NCI-H510A treated with DMSO at 0.1 percent for 48 hours (cell line): ENCODE results near the gene SGSH.
"Not testable (repeated sequence)": the region's sequence is repeated elsewhere in the genome, so short reads cannot be mapped to it uniquely, and the experiment has no call there.

ENCODE experiments used
- DNase-seq: peaks from one replicate; lab custom pipeline; 2025; lab: John Stamatoyannopoulos, UW

Gene SGSH

DNA sequence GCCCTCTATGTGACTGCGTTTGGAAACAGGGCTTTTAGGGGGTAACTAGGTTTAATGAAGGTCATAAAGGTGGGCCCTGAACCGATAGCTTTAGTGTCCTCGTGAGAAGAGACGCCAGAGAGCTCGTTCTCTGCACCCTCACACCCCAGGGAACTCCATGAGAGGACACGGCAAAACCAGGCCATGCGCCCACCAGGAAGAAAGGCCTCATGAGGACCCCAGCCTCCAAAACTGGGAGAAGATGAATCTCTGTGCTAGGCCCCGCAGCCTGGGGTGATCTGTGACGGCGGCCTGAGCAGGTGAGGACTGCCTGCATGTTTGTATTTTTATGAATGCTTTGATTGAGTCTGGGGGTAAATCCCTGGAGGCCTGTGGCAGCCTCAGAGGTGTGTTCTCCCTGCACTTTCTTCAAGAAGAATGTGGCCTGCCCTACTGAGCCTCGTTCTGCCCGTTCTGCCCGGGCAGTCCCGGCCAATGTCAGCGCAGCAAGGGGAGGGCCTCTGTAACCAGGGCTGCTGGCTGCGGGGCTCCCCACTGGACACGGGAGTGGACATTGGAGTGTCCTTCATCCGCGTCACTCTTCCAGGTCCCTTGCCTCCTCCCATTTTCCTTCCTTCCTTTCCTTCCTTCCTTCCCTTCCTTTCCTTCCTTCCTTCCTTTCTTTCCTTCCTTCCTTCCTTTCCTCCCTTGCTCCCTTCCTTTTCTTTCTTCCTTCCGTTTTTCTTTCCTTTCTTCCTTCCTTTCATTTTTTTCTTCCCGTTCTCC, 33.7 kb upstream of the SGSH start:
- DNase-seq, result no peak

DNA sequence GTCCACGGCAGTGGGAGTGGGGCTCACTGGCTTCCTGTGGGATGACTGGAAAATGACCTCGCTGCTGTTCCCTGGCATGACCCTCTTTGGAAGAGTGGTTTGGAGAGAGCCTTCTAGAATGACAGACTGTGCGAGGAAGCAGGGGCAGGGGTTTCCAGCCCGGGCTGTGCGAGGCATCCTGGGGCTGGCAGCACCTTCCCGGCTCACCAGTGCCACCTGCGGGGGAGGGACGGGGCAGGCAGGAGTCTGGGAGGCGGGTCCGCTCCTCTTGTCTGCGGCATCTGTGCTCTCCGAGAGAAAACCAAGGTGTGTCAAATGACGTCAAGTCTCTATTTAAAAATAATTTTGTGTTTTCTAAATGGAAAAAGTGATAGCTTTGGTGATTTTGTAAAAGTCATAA, 32.7 kb upstream of the SGSH start:
- DNase-seq, result peak; percentile 68

DNA sequence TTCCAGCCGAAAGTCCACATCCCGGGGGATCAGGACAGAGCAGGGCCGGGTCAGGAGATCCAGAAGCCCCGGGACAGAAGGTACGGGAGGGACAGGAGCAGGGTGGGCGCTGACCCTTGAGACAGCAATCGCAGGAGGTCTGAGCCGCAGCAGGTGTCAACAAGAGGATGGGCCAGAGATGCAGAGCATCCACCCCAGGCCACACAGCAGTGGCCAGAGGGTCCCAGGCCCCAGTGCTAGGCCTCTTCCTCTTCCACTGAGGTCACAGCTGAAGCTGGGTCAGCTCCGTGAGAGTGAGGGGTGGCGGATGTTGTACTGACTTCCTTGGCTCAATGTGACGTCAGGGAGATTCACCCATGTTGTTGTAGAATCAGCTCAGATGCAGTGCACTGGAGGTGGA, 31.8 kb upstream of the SGSH start:
- no peak for DNase-seq

DNA sequence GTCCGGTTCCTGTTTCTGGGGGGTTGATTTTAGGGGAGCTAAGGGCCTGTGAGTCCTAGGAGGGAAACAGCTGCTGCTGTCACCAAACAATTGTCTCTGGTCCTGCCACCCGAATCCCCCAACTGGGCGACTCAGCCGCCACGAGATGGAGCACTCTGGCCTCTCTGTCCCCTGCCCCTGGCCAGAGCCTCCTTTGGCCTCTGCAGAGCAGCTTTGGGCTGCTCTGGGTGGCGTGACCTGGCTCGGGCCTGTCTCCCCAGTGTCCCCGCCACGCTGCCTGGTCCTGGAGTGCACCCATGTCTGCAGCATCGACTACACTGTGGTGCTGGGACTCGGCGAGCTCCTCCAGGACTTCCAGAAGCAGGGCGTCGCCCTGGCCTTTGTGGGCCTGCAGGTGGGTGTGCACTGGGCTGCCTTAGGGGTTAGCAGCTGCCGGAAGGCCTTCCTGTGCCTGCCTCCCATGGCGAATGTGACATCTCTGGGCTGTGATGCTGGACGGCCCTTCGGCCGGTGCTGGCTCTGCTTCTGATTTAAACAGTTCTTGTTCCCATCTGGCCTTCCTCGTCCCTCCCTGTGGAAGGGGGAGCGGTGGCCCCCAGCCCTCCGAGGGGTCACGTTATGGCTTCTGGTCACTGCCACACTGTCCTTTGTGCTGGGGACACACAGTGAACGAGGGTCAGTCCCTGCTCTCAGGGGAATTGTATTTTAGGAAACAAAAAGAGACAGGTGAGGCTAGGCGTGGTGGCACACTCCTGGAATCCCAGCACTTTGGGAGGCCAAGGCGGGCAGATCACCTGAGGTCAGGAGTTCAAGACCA, 29.0 kb upstream of the SGSH start:
- no peak for DNase-seq

DNA sequence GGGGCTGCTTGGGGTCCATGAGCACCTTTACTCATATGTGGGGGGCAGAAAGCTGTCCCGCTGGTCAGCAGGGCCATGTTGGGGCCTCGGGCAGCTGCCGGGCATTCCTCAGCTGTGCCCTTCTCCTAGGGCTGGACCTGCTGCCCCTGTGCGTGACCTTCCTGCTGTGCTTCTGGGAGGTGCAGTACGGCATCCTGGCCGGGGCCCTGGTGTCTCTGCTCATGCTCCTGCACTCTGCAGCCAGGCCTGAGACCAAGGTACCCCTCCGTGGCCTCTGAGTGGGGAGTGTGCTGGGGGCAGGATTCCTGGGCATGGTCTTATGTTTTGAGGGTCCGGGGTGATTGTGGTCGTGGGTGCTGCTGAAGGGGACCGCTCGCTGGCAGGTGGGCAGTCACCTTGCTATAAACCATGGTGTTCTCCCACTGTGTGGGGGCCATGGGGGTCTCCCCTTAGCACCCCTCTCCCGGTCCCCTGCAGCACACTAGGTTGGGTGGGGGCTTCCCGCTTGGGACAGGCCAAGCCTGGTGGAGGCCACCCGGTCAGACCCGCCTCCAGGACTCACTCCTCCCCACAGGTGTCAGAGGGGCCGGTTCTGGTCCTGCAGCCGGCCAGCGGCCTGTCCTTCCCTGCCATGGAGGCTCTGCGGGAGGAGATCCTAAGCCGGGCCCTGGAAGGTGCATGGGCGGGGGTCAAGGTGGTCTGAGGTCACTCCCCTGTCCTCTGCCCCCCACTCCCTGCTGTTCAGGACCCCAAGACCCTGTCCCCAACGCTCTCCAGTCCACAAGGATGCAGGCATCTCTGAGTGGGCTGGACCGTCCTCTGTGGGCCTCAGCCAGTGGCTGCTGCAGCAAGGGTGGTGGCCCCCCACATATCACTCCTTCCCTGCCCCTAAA, 28.1 kb upstream of the SGSH start:
- no peak for DNase-seq

DNA sequence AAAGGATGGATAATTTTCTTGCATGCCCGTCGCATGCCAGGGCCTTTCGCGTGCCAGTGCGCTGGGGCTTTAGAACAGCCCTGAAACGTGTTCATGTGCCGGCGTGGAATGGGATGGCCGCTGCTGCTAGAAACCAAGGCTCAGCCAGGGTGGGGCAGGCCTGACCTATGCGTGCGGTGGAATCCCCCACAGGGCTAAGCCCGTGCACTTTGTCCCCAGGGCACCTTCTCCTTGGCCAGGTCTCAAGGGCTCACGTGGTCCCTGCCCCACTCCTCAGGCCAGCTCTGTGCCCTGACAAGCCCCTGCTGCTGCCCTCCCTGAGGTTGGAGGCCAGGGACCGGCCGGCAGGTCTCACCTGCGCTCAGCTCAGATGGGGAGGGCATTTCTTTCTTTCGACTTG, 27.4 kb upstream of the SGSH start:
- no peak for DNase-seq

DNA sequence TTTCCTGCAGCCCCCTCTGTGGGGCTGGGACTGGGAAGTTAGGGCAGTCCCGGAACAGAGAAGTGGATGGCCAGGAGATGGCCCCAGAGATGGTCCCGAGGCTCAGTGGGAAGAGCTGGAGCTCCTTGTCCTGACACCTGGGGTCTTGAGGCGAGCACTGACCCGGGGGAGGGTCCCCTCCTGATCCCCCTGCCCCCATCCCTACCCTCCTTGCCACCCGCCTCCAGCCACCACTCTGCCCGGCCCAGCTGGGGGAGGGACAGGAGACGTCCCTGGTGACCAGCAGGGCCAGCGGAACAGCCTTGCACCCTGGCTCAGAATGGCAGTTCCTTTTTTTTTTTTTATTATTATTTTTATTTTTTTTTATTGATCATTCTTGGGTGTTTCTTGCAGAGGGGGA, 26.6 kb upstream of the SGSH start:
- no peak for DNase-seq

DNA sequence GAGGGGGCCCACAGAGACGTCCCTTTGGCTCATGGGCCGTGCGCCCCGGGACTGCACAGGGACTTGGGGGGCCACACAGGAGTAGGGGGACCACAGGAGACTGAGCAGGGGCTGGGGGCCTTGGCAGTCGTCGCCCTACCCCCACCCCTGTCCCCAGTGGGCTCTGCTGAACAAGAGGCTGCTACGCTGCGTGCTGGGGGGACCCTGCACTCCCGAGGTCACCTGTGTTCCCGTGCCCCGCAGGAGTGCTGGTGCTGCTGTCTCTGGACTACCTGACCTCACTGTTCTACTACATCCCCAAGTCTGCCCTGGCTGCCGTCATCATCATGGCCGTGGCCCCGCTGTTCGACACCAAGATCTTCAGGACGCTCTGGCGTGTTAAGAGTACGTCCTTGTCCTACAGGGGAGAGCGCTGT, 26.1 kb upstream of the SGSH start:
- no peak for DNase-seq

DNA sequence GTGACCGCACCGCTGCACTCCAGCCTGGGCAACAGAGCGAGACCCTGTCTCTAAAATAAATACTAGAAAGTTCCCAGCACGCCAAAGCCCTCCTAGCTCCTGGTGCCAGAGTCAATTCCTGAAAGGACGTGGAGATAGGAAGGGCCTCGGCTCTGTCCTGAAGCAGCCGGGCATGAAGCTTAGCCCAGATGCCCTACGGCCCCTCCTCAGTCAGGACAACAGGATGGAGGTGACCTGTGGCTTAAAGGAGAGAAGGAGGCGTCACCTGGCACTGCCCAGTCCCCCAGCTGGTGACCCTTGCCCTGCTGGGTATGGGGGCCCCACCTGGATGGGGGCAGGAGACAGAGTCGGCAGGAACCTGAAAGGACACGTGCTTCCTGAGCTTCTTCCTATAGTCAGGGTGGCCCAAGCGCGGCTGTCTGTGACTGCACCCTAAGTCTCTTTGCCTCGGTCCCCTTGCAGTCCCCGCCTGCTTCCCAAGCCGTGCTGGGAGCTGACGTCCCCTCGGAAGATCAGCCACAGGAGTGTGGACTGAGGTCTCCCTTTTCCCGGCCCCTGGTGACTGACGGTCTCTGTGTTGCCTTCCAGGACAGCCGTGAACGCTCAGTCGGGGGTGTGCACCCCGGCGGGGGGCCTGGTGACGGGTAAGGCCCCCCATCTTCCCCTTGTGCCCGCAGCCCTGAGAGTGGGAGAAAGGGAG, 25.6 kb upstream of the SGSH start:
- no peak for DNase-seq

DNA sequence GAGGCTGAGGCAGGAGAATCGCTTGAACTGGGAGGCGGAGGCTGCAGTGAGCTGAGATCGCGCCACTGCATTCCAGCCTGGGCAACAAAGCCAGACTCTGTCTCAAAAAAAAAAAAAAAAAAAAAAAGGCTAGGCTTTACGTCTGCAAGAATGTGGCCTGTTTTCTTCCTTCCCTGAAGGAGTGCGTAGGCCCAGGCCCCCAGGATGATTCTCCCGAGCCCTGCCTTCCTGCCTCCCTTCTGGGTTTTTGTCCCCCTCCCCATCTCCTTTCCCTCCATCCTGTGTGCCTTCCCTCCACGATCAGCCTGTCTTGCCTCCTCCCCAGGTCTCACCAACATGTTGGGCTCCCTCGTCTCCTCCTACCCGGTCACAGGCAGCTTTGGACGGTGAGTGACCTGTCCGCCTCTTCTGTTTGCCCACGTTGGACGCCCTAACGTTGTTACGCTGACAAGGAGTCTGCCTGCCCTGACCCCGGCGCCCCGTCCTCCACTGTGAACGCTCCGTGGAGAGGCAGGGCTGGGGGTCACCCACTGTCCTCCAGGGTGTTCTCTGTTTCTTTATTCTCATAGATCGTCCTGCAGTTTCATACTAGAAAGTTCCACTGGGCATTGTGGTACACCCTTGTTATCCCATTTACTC, 24.9 kb upstream of the SGSH start:
- DNase-seq, result no peak

DNA sequence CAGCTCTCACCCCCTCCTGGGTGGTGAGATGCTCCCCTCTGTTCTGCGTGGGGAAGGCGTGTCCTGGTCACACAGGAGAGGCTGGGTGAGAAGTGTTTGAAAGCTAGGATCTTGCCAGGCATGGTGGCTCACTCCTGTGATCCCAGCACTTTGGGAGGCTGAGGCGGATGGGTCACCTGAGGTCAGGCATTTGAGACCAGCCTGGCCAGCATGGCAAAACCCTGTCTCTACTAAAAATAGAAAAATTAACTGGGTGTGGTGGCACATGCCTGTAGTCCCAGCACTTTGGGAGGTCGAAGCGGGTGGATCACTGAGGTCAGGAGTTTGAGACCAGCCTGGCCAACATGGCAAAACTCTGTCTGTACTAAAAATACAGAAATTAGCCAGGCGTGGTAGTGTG, 24.3 kb upstream of the SGSH start:
- DNase-seq, result not testable (repeated sequence)

DNA sequence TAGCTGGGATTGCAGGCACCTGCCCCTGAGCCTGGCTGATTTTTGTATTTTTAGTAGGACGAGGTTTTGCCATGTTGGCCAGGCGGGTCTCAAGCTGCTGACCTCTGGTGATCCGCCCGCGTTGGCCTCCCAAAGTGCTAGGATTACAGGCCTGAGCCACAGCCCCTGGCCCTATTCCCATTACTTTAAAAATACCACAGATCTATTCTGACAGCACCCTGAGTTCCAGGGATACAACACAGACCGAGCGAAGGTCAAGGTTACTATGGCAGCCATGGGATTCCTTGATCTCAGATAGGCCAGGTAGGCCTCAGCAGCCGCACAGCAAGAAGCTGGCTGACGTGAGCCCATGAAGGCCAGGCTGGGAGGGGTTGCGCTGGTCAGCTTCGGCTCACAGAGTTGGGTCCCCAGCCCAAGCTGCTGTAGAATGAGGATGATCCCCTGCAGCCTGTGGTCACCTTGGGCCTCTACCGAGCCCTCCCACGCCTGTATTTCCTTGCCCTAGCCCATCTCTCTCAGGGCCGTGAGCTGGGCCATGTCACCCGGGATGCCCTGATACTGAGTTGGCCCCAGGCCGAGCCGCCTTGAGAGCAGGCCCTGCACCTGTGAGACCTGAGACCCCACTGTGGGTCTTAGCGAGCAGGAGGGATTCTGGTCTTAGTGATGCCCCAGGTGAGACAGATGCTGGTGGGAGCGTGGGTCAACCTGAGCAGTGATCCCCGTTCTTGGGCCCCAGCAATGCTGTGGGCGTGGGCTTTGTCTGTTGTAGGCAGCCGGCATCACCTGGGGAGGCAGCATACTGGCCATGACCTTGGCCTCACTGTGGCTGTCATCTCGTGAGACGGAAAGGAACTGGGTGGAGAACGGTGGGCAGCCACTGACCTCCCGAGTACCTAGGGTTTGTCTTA, 23.6 kb upstream of the SGSH start:
- DNase-seq, result no peak

DNA sequence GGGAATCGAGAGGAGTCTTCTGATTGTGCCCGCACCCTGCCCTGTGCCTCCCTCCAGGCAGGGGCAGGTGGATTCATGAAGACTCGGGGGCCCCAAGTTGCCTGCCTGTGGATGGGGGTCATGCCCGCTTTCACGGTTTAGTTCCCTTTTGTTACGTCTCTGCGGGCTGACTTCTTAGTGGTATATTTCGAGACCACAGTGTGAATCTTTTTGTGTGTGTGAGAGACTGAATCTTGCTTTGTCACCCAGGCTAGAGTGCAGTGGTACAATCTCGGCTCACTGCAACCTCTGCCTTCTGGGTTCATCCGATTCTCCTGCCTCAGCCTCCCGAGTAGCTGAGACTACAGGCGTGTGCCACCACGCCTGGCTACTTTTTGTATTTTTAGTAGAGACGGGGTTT, 22.4 kb upstream of the SGSH start:
- DNase-seq, result no peak

DNA sequence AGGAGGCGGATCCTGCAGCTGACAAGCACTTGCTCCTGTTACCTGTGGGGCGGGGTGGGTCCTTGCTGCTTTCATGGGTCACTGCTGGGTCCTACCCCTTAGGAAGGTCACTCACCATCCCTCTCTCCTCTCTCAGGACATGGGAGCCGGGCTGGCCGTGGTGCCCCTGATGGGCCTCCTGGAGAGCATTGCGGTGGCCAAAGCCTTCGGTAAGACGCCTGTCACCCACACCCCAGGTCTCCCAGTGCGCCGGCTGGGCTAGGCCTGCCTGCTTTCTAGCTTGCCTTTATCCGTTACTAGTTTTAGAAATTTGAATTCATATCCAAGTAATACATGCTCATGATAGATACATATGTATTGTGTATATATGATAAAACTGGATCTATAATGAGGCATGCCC, 17.3 kb upstream of the SGSH start:
- no peak for DNase-seq

DNA sequence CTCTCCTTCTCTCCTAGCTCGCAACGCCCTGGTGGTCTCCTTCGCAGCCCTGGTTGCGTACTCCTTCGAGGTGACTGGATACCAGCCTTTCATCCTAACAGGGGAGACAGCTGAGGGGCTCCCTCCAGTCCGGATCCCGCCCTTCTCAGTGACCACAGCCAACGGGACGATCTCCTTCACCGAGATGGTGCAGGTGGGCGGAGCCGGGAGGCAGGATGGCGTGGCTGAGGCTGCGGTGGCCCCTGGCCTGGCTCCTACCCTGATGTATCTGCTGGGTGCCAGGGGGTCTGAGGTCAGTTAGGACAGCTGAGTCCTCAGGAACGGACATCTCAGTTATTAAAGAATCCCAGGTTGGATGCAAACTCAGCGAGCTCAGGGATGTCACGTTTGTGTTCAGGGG, 16.8 kb upstream of the SGSH start:
- DNase-seq, result no peak

DNA sequence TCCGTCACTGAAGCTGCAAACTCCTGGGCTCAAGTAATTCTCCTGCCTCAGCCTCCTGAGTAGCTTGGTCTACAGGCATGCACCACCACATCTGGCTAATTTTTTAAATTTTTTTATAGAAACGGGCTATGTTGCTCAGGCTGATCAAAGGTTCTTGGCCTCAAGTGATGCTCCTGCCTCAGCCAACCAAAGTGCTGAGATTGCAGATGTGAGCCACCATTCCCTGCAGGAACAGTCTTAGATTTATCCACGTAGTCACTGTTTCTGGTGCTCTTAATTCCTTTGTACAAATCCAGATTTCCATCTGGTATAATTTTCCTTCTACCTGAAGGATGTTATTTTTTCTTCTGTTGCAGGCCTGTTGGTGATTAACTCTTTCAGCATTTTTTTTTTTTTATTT, 13.1 kb upstream of the SGSH start:
- no peak for DNase-seq

DNA sequence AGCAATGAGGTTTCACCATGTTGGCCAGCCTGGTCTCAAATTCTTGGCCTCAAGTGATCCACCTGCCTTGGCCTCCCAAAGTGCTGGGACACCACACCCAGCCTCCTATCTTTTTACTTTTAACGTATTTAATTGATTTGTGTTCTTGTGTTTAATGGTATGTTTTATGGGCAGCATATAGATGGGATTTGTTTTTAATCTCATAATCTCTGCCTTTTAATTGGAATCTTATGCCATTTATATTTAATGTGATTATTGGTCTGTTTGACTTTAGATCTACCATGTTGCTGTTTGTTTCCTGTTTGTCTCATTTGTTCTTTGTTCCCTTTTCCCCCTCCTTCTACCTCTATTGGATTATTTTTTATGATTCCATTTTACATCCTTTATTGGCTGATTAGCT, 12.3 kb upstream of the SGSH start:
- DNase-seq, result no peak

DNA sequence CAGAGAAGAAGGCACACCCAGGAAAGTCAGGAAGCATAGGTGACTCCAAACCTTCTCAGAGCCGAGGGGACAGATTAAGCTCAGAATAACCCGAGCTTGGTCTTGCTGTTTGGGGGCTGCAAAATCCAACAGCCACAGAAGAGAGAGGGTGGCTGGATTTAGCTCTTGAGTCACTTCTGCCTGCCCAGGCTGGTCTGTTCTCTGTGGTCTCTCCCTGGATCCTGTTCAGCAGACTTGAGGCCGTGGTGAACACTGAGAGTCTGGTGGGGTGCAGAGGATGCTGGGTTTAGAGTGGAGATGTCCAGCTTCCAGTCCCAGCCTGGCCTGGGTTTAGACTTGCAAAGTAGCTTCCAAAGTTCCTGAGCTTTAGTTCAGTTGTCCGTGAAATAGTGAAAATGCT, 8.9 kb upstream of the SGSH start:
- DNase-seq, result no peak

DNA sequence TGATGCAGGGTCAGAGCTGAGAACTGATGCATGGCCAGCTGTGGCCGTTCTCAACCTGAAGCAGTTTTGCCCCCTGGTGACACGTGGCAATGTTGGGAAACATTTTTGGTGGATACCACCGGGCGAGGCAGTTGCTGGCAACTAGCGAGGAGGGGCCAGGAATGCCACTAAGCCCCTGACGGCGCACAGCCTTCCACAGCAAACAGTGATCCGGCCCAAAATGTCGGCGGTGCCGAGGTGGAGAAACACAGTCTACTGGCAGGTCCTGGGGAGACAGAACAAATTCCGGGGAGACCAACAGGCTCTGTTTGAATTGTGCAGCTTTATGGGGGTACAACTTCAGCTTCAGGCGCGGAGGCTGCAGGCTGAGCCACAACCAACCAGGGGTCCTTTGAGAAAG, 8.3 kb upstream of the SGSH start:
- DNase-seq, result no peak

DNA sequence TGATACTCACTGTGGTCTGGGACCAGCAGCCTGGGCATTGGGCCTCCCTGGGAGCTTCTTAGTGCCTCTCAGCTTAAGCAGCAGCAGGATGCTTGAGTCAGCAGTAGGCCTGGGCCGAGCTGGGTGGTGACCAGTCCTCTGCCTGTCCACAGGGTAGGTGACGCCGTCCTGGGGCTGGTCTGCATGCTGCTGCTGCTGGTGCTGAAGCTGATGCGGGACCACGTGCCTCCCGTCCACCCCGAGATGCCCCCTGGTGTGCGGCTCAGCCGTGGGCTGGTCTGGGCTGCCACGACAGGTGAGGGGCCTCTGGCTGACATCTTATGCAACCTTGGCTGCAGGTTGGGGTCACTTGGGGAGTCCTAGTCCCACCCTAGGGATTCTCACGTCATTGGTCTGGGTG, 7.5 kb upstream of the SGSH start:
- no peak for DNase-seq
